Activated CD4-positive, alpha-beta T cell treated with anti-CD3 and anti-CD28 coated beads for 48 hours (primary cell): ENCODE measurements around the gene LPAR5.

Source experiments
- DNase-seq: peaks from one replicate; pipeline ENCODE4 v3.0.0-alpha.2; 2020

The LPAR5 gene

GRCh38 chr12:6635856-6636531, at the start of gene LPAR5:
Gene LPAR5 (minus strand): TSS chr12:6635959. CDS start chr12:6621248, 14,711 bp downstream.
- DNase-seq, result peak; percentile 36

- DNase-seq, result peak; percentile 67
Measured at GRCh38 chr12:6684609-6685008, 48.9 kb upstream of the LPAR5 start.

- no peak for DNase-seq
Measured at GRCh38 chr12:6676962-6677361, 41.2 kb upstream of the LPAR5 start.

- no peak for DNase-seq
Measured at GRCh38 chr12:6672143-6672542, 36.4 kb upstream of the LPAR5 start.

GRCh38 chr12:6667559-6668210, 31.9 kb upstream of the LPAR5 start:
- no peak for DNase-seq

- no peak for DNase-seq
Measured at GRCh38 chr12:6666211-6666610, 30.5 kb upstream of the LPAR5 start.

GRCh38 chr12:6664902-6665301, 29.1 kb upstream of the LPAR5 start:
- DNase-seq, result no peak

- DNase-seq, result peak; percentile 96
Measured at GRCh38 chr12:6662906-6663742, 27.4 kb upstream of the LPAR5 start, which contains the start of gene ING4. Gene ING4 (minus strand): TSS chr12:6663119. CDS start chr12:6663101, 18 bp downstream.

GRCh38 chr12:6662602-6662905, 26.8 kb upstream of the LPAR5 start:
- DNase-seq, result no peak

GRCh38 chr12:6653987-6654386, 18.2 kb upstream of the LPAR5 start:
- DNase-seq, result no peak

GRCh38 chr12:6653342-6653741, 17.6 kb upstream of the LPAR5 start:
- DNase-seq, result no peak

GRCh38 chr12:6652391-6652790, 16.6 kb upstream of the LPAR5 start:
- DNase-seq, result no peak

GRCh38 chr12:6650832-6651231, 15.1 kb upstream of the LPAR5 start:
- DNase-seq, result no peak

- DNase-seq, result peak; percentile 56
Measured at GRCh38 chr12:6647083-6647604, 11.4 kb upstream of the LPAR5 start, which contains the start of gene ACRBP. Gene ACRBP (minus strand): TSS chr12:6647432. CDS start chr12:6647366, 66 bp downstream.

GRCh38 chr12:6646276-6647082, 10.7 kb upstream of the LPAR5 start:
- DNase-seq, result no peak

- no peak for DNase-seq
Measured at GRCh38 chr12:6644903-6645302, 9.1 kb upstream of the LPAR5 start.

- no peak for DNase-seq
Measured at GRCh38 chr12:6644257-6644596, 8.5 kb upstream of the LPAR5 start.

GRCh38 chr12:6643569-6644256, 8.0 kb upstream of the LPAR5 start:
- no peak for DNase-seq

GRCh38 chr12:6641131-6641530, 5.4 kb upstream of the LPAR5 start:
- DNase-seq, result no peak

- DNase-seq, result no peak
Measured at GRCh38 chr12:6640497-6640896, 4.7 kb upstream of the LPAR5 start.

- no peak for DNase-seq
Measured at GRCh38 chr12:6639151-6639801, 3.5 kb upstream of the LPAR5 start.

- no peak for DNase-seq
Measured at GRCh38 chr12:6638305-6638704, 2.5 kb upstream of the LPAR5 start.
